Lower leg skin (tissue), 3 donors: ENCODE measurements around the gene SLC9C2.

Source experiments
- CTCF ChIP-seq, 3 donors: fragments of 450-650 bp; IDR thresholded peaks; one replicate each; pipeline ENCODE4 v1.5.1; 2016; ENCODE audit warnings: antibody characterized with exemption in 3 of 3, mild to moderate bottlenecking in 3 of 3, moderate library complexity in 2 of 3
- POLR2A ChIP-seq, 2 donors: fragments of 450-650 bp; IDR thresholded peaks; one replicate each; pipeline ENCODE4 v1.6.1; 2016 to 2017; ENCODE audit warnings: antibody characterized with exemption in 2 of 2, mild to moderate bottlenecking in 1 of 2, moderate library complexity in 1 of 2

- TF ChIP-seq CTCF (IDR thresholded peaks at IDR 0.05) (no peak), POLR2A (IDR thresholded peaks at IDR 0.05) (no peak)
Measured at GRCh38 chr1:173596097-173596825, 6.6 kb downstream of the SLC9C2 start.
